Tibial artery (tissue), 4 donors: ENCODE measurements around the gene IQGAP1.
"Not testable (repeated sequence)": the region's sequence is repeated elsewhere in the genome, so short reads cannot be mapped to it uniquely, and the experiment has no call there.

Experiments
- DNase-seq, 2 donors: peaks; one replicate each; pipeline ENCODE4 v3.0.0-alpha.2; 2019
- H3K27ac ChIP-seq, 2 donors: fragments of 200-600 bp; sonication (generic) in 1 of 2; 1 replicate in 1 of 2; 2 replicates in 1 of 2; pipeline ENCODE4 v1.5.1; 2018 to 2019; ENCODE audit warnings: mild to moderate bottlenecking in 1 of 2
- H3K27me3 ChIP-seq, 2 donors: fragments of 200-600 bp; sonication (generic) in 1 of 2; one replicate each; pipeline versions ENCODE4 v1.5.1 to v1.6.0; 2016 to 2019
- H3K36me3 ChIP-seq, 3 donors: fragments of 200-600 bp; sonication (generic) in 2 of 3; one replicate each; pipeline ENCODE4 v1.5.1; 2016 to 2019; ENCODE audit warnings: mild to moderate bottlenecking in 2 of 3
- H3K4me1 ChIP-seq, 4 donors: fragments of 200-600 bp; sonication (generic) in 2 of 4; 1 replicate in 3 of 4; 2 replicates in 1 of 4; pipeline ENCODE4 v1.5.1; 2016 to 2019
- H3K4me3 ChIP-seq, 2 donors: fragments of 200-600 bp; sonication (generic) in 1 of 2; 1 replicate in 1 of 2; 2 replicates in 1 of 2; pipeline ENCODE4 v1.5.1; 2018 to 2019; ENCODE audit warnings: mild to moderate bottlenecking in 2 of 2
- H3K9me3 ChIP-seq, 3 donors: fragments of 200-600 bp; sonication (generic) in 1 of 3; one replicate each; pipeline ENCODE4 v1.5.1; 2016 to 2019
- intact Hi-C: fragments of 100-400 bp; cut with DNase I; formaldehyde crosslinking; loops from one replicate; pipeline ENCODE4 v1.15.0; 2023; ENCODE audit warnings: low total_unique reads
- TF ChIP-seq, protein P1 (sequence below), 2 experiments: fragments of 200-600 bp in 1 of 2; fragments of 450-650 bp in 1 of 2; IDR thresholded peaks; one replicate each; pipeline ENCODE4 v1.5.1; 2017 to 2019; ENCODE audit warnings: antibody characterized with exemption in 2 of 2, mild to moderate bottlenecking in 1 of 2, moderate library complexity in 1 of 2

The IQGAP1 gene

DNA sequence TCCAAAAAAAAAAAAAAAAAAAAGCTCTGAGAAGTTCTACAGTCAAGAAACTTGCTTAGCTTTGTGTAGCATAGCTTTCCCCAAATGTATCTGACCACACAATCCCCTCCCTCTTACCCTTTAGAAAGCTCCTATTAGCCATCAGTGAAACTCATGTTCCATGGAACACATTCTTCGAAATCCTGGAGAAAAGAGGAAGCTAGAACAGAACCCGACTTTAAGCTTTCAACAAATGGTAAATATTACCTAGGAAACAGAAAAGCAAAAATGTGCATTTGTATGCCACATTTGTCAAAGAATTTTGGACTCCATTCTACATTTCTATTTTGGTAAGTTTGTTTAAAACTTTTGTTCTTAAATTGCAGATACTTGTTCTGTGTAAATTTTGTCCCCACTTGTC, 124.2 kb downstream of the IQGAP1 start:
- peaks cover 0 to 18% (median 6%) of the 10 kb centered on the region in 4 donors for H3K4me1 ChIP-seq
- H3K4me3 ChIP-seq = no peak overlapping the region
- no peak overlapping the region for H3K27ac ChIP-seq
- TF ChIP-seq, protein P1, sequence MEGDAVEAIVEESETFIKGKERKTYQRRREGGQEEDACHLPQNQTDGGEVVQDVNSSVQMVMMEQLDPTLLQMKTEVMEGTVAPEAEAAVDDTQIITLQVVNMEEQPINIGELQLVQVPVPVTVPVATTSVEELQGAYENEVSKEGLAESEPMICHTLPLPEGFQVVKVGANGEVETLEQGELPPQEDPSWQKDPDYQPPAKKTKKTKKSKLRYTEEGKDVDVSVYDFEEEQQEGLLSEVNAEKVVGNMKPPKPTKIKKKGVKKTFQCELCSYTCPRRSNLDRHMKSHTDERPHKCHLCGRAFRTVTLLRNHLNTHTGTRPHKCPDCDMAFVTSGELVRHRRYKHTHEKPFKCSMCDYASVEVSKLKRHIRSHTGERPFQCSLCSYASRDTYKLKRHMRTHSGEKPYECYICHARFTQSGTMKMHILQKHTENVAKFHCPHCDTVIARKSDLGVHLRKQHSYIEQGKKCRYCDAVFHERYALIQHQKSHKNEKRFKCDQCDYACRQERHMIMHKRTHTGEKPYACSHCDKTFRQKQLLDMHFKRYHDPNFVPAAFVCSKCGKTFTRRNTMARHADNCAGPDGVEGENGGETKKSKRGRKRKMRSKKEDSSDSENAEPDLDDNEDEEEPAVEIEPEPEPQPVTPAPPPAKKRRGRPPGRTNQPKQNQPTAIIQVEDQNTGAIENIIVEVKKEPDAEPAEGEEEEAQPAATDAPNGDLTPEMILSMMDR (IDR thresholded peaks at IDR 0.05) = no peak
- H3K36me3 ChIP-seq = no peaks in the 10 kb centered on the region
- H3K9me3 ChIP-seq = no peaks in the 10 kb centered on the region
- no peaks in the 10 kb centered on the region for H3K27me3 ChIP-seq
- DNase-seq = no peak
- intact Hi-C loops = no loop called here

DNA sequence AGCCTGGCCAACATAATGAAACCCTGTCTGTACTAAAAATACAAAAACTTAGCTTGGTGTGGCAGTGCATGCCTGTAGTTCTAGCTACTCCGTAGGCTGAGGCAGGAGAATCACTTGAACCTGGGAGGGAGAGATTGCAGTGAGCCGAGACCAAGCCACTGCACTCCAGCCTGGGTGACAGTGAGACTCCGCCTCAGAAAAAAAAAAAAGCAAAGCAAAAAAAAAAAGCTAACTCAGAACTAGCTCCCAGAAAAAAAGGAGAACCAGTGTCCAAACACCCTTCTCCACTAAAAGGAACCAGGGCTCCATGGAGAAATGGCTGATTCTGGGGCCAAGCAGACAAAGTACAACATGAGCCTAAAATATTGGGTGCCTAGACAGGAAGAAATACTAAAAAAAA, 124.9 kb downstream of the IQGAP1 start:
- no peak for DNase-seq
- Histone ChIP-seq H3K27ac (no peak overlapping the region), H3K27me3 (no peaks in the 10 kb centered on the region), H3K4me3 (no peak overlapping the region), H3K4me1 (peaks cover 0 to 18% (median 6%) of the 10 kb centered on the region in 4 donors), H3K36me3 (no peaks in the 10 kb centered on the region), H3K9me3 (no peaks in the 10 kb centered on the region)
- intact Hi-C loops = no loop called here
- TF ChIP-seq, protein P1 (IDR thresholded peaks at IDR 0.05) = no peak

DNA sequence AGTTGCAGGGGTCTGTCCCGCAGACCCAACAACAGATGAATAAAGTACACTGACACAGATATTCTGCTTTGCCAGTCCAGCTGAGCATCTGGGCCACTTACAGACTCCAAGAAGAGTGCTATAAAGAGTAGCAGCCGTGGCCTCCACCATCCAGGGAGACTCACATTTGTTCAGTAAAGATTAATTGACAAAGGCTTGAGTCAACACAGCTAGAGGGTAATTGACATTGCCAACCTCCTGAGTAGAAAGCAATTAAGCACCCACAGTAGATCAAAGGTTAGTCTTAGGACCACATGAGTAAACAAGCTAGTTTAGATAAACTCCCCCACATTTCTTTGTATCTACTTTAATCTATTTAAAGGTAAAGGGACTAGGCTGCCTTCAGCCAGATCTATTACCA, 125.4 kb downstream of the IQGAP1 start:
- Histone ChIP-seq H3K4me3 (no peak overlapping the region), H3K27me3 (no peaks in the 10 kb centered on the region), H3K9me3 (no peaks in the 10 kb centered on the region), H3K36me3 (no peaks in the 10 kb centered on the region), H3K27ac (no peak overlapping the region), H3K4me1 (peaks cover 0 to 18% (median 6%) of the 10 kb centered on the region in 4 donors)
- no peak for DNase-seq
- TF ChIP-seq, protein P1 (IDR thresholded peaks at IDR 0.05) = no peak
- intact Hi-C loops = no loop called here

DNA sequence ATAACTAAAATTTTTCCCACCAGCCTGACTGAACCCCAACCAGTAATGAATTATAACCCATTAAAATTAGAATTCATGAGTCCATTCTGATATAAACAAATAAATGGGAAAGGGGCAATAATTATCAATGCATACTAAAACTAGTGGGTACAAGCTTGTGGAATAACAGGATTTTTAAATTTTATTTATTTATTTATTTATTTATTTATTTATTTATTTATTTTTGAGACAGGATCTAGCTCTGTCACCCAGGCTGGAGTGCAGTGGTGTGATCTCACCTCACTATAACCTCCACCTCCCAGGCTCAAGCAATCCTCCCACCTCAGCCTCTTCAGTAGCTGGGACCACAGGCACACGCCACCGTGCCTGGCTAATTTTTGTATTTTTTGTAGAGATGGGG, 125.9 kb downstream of the IQGAP1 start:
- H3K4me1 ChIP-seq = peaks cover 0 to 18% (median 6%) of the 10 kb centered on the region in 4 donors
- H3K4me3 ChIP-seq, H3K9me3 ChIP-seq, intact Hi-C loops, H3K27me3 ChIP-seq, H3K36me3 ChIP-seq, DNase-seq, H3K27ac ChIP-seq: not testable (repeated sequence)

DNA sequence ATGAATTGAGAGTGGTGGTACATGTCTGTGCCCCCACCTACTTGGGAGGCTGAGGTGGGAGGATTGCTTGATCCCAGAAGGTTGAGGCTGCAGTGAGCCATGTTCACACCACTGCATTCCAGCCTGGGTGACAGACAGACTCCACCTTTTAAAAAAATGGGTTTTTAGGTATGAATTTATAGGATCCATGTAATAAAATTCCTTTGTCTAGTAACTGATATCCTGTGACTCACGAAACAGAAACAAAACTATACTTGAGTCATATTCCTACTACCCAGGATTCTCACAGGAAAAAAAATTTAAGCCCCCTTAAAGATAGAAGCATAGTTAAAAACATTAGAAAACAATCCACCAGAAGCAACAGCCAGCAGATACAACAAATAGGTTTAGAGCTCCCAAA, 131.6 kb downstream of the IQGAP1 start:
- TF ChIP-seq, protein P1 (IDR thresholded peaks at IDR 0.05) = no peak
- Histone ChIP-seq H3K27me3 (no peaks in the 10 kb centered on the region), H3K36me3 (no peaks in the 10 kb centered on the region), H3K27ac (no peak overlapping the region), H3K4me3 (no peak overlapping the region), H3K9me3 (no peaks in the 10 kb centered on the region), H3K4me1 (no peaks in the 10 kb centered on the region)
- intact Hi-C loops = no loop called here
- no peak for DNase-seq

DNA sequence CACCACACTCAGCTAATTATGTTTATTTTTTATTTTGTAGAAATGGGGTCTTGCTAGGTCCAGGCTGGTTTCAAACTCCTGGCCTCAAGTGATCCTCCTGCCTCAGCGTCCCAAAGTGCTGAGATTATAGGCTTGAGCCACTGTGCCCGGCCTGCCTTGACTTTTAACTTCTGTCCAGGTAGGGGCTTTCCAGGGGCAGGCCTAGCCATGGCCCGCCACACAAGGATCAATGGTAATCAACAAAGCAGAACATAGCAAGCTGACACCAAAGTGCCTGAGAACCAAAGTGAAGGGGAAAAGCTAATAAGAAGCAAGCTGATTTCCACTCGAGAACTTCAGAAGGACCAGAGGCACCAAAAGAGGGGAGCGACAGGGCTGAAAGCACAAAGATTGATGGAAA, 132.3 kb downstream of the IQGAP1 start:
- Histone ChIP-seq H3K27ac (no peak overlapping the region), H3K4me1 (no peaks in the 10 kb centered on the region), H3K4me3 (no peak overlapping the region), H3K27me3 (no peaks in the 10 kb centered on the region), H3K36me3 (no peaks in the 10 kb centered on the region), H3K9me3 (no peaks in the 10 kb centered on the region)
- TF ChIP-seq, protein P1 (IDR thresholded peaks at IDR 0.05) = no peak
- intact Hi-C loops = no loop called here
- no peak for DNase-seq
